Right cardiac atrium (tissue), 5 donors: ENCODE measurements around the gene ZNF506. TPM values are rescaled to one million over a fixed set of nuclear protein-coding genes. Genes with fewer than 3 reads are reported as not detected.
"Not testable (repeated sequence)": the region's sequence is repeated elsewhere in the genome, so short reads cannot be mapped to it uniquely, and the experiment has no call there.

Experiments
- ATAC-seq, 2 donors: fragments of 200-7000 bp; cut with Tn5 transposase; one replicate each; pipeline versions ENCODE4 v1.8.0 to v1.9.1; 2020; ENCODE audit warnings: moderate library complexity in 2 of 2, mild to moderate bottlenecking in 1 of 2
- DNase-seq, 3 donors: peaks; one replicate each; pipeline ENCODE4 v3.0.0-alpha.2; 2020
- H3K27ac ChIP-seq: one replicate; pipeline ENCODE4 v1.5.1; 2013; ENCODE audit warnings: mild to moderate bottlenecking, low read length, control low read depth, moderate library complexity
- H3K27me3 ChIP-seq: one replicate; pipeline ENCODE4 v1.6.1; 2013; ENCODE audit not compliant: control insufficient read depth, insufficient read depth
- H3K4me1 ChIP-seq: one replicate; pipeline ENCODE4 v1.6.1; 2013; ENCODE audit warnings: low read length; ENCODE audit not compliant: control insufficient read depth, insufficient read depth
- H3K4me3 ChIP-seq: one replicate; pipeline ENCODE4 v1.5.1; 2013; ENCODE audit warnings: low read length, control low read depth
- H3K9me3 ChIP-seq: one replicate; pipeline ENCODE4 v1.6.1; 2013; ENCODE audit warnings: low read length; ENCODE audit not compliant: control insufficient read depth
- WGBS: extraction: QIAGEN DNeasy Blood & Tissue Kit; methylation state at CpG from one replicate; pipeline ENCODE4 v1.1.7; 2013; 5-methylcytosine and 5-hydroxymethylcytosine counted together
- intact Hi-C, 4 donors: fragments of 100-400 bp; cut with DNase I; formaldehyde crosslinking; loops; one replicate each; pipeline versions ENCODE4 v1.11.0 to v1.14.0; 2022 to 2023
- polyA plus RNA-seq: library from polyadenylated mRNA; stranded (reverse); fragments of 200-250 nt; gene quantifications from one replicate; pipeline ENCODE4 v1.2.3, GENCODE V29; 2013
- total RNA-seq, 4 donors: library from RNA; stranded (reverse); fragmentation: NEBNext Ultra II Directional; extraction: Animal tissue kit (Norgen Biotek cat#: 25700); gene quantifications; one replicate each; pipeline ENCODE4 v1.2.1, GENCODE V29; 2021
- donor health status: healthy with polysubstance abuse.
- donor health status: DM: no; HTN: yes; CAD: no.
- donor health status: DM: no; HTN: no; CAD: no.
- donor health status: DM: no; HTN: yes; CAD: no; lungs with severe emphysema.
- donor health status: DM: yes; HTN: yes; CAD: no.

The ZNF506 gene
- total and polyA plus RNA-seq, 5 donors: 6.6 to 17.4 (median 14.9) TPM

DNA sequence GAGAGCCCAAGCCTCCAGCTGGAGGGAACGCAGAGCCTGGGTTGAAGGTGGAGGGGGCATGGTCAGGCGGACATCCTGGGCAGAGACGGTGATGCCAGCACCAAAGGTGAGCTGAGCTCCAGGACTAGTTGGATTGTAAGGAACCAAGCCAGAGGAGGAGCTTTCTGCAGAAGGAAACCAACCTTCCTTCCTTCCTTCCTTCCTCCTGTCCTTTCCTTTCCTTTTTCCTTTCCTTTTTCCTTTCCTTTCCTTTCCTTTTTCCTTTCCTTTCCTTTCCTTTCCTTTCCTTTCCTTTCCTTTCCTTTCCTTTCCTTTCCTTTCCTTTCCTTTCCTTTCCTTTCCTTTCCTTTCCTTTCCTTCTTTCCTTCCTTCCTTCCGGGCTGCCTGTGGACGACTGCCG is 77.6 kb downstream of the ZNF506 start:
- DNase-seq, intact Hi-C loops, H3K4me3 ChIP-seq, ATAC-seq, H3K4me1 ChIP-seq, H3K27ac ChIP-seq, H3K9me3 ChIP-seq, H3K27me3 ChIP-seq: not testable (repeated sequence)
- 76% methylated on average over 6 of the region's 6 CpGs for WGBS

DNA sequence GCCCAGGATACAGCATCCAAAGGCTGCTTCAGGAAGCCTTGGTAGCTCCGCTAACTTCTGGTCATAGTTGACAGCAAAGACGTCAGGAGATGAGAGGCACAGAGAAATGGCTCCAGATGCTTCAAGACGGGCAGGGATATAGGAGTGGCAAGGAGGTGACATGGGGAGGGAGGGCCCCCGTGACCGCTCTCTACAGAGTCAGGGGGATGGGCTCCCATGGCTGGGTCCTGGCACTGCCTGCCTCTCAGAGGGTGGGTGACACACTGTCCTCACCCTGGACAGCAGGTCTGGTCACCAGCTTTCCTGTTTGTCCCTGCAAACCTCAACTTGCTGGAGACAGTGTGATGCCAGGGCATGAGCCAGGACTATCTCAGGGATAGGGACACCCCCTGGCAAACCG is 78.4 kb downstream of the ZNF506 start:
- ATAC-seq (no peak), DNase-seq (no peak)
- no peaks in the 10 kb centered on the region for H3K4me1 ChIP-seq
- H3K9me3 ChIP-seq: no peaks in the 10 kb centered on the region
- intact Hi-C loops: no loop called here
- no peak overlapping the region for H3K27ac ChIP-seq
- H3K4me3 ChIP-seq: no peak overlapping the region
- no peaks in the 10 kb centered on the region for H3K27me3 ChIP-seq
- WGBS: 81% methylated on average over 6 of the region's 6 CpGs

DNA sequence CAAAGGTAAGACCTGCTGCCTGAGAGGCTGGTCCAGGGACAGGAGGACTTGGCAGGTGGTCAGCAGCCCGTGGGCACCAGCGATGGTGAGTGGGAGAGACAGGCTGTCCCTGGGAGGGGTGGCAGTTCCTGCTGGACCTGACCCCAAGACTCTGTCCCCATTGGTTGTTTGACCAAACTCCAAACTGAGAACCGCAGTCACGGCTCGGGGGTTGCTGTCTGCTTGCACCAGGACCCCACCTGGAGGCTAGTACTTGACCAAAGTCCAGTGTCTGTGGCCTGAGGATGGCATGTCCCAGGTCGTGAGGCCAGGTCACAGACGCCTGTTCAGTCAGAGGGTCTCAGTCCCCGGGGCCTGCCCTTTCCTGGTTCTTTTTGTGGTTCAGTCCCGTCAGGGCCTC is 78.8 kb downstream of the ZNF506 start:
- no peak for DNase-seq
- no peaks in the 10 kb centered on the region for H3K4me1 ChIP-seq
- no peak overlapping the region for H3K4me3 ChIP-seq
- H3K9me3 ChIP-seq: no peaks in the 10 kb centered on the region
- ATAC-seq: no peak
- H3K27me3 ChIP-seq: no peaks in the 10 kb centered on the region
- no peak overlapping the region for H3K27ac ChIP-seq
- 85% methylated on average over 9 of the region's 9 CpGs for WGBS
- intact Hi-C loops: no loop called here

Other genes with a start within 250 kb of the ZNF506 start
- gene PBX4, start 203.1 kb downstream of the ZNF506 start, total RNA-seq: under 1 TPM in 1 of 4 donors, not detected in 3; 0.56 TPM
- gene PBX4, start 203.1 kb downstream of the ZNF506 start, polyA plus RNA-seq: 0.36 TPM
- gene LPAR2, start 193.5 kb downstream of the ZNF506 start, total RNA-seq: 1 to 10 TPM in 2 of 4 donors, under 1 TPM in 2; 0.57 to 3.0 (median 1.2) TPM
- gene LPAR2, start 193.5 kb downstream of the ZNF506 start, polyA plus RNA-seq: 1.1 TPM
- gene GMIP, start 178.1 kb downstream of the ZNF506 start, total RNA-seq: 1 to 10 TPM; 3.1 to 6.3 (median 5.3) TPM
- gene GMIP, start 178.1 kb downstream of the ZNF506 start, polyA plus RNA-seq: 2.3 TPM
- gene ATP13A1, start 158.1 kb downstream of the ZNF506 start, total RNA-seq: 10 to 100 TPM; 21.7 to 28.0 (median 23.6) TPM
- gene ATP13A1, start 158.1 kb downstream of the ZNF506 start, polyA plus RNA-seq: 16.7 TPM
- 1 to 10 TPM; 3.1 to 5.9 (median 5.0) TPM for gene ZNF101, start 152.9 kb downstream of the ZNF506 start, total RNA-seq
- gene ZNF101, start 152.9 kb downstream of the ZNF506 start, polyA plus RNA-seq: 3.1 TPM
- 1 to 10 TPM; 4.4 to 5.8 (median 5.3) TPM for gene ZNF14, start 88.6 kb downstream of the ZNF506 start, total RNA-seq
- gene ZNF14, start 88.6 kb downstream of the ZNF506 start, polyA plus RNA-seq: 3.5 TPM
- gene ZNF253, start 44.1 kb upstream of the ZNF506 start, total RNA-seq: 1 to 10 TPM; 7.5 to 8.9 (median 8.6) TPM
- gene ZNF253, start 44.1 kb upstream of the ZNF506 start, polyA plus RNA-seq: 5.4 TPM
- gene ZNF93, start 79.2 kb upstream of the ZNF506 start, total RNA-seq: 1 to 10 TPM; 1.7 to 2.2 (median 2.0) TPM
- 1.9 TPM for gene ZNF93, start 79.2 kb upstream of the ZNF506 start, polyA plus RNA-seq
- 1 to 10 TPM; 3.4 to 4.2 (median 4.0) TPM for gene ZNF682, start 217.8 kb upstream of the ZNF506 start, total RNA-seq
- 3.2 TPM for gene ZNF682, start 217.8 kb upstream of the ZNF506 start, polyA plus RNA-seq